ENCODE measurements around the gene LIN54.
A peak's percentile ranks its signal among the peaks of the same experiment; 100 is the strongest.
"Not testable (repeated sequence)": the region's sequence is repeated elsewhere in the genome, so short reads cannot be mapped to it uniquely, and the experiment has no call there.

LIN54 gene

GRCh38 chr4:83010522-83011318 is at the start of gene LIN54:
LIN54 (minus strand) TSS chr4:83010823; CDS start chr4:82984844, 25,979 bp downstream.
- peak in 3 of 4 experiments; percentile 61 to 79 (median 76) for DNase-seq (ENCODE audit: low read depth in 4 of 4, low spot score in 1 of 4)

DNA sequence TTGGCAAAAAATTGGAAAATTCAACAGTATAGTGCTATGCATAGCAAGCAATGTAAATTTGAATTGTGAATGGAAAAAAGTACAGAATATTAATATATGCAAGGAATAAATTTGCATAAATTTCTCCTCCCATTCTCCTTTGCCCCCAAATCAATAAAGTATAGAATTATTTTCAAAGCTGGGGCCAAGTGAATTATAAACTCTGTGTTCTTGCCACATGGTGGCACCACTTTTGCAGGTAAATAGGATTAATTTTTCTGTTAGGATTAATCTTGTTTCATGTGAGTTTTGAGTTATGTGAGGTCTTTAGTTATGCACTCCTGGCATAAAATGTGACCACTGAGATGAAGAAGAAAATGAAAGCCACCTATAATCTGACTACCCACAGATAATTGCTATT is 44.3 kb upstream of the LIN54 start:
- no peak for DNase-seq (ENCODE audit: low read depth in 4 of 4, low spot score in 1 of 4)

- DNase-seq (ENCODE audit: low read depth in 4 of 4, low spot score in 1 of 4) = not testable (repeated sequence)
Measured at GRCh38 chr4:83048781-83049180, 38.2 kb upstream of the LIN54 start.

DNA sequence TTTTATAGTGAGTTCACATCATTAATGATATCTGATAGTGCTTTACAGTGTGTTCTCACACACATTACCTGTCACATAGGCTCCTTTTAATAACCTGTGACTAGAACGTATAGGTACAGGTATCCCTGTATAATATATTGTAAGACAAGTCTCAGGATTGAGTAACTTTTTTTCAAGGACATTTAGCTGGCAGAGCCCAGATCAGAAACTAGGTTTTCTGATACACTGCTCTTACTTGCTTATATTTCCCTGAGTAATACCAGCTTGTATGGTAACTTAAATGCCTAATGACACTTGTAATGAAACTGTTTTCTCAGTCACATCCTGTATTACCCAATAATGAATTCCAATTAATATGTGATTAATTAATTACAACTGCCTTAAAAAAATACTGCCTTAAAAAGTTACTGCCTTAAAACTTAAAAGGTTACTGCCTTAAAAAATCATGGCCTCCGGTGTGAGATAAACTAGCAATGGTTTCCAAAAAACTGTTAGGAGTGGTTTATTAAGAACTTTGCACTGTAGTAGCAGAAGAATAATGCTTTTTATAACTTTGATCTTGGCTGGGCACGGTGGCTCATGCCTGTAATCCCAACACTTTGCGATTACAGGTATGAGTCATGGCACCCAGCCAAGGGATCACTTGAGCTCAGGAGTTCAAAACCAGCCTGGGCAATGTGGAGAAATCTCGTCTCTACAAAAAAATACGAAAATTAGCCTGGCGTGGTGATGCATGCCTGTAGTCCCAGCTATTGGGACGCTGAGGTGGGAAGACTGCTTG is 36.3 kb upstream of the LIN54 start:
- DNase-seq (ENCODE audit: low read depth in 4 of 4, low spot score in 1 of 4) = no peak

- DNase-seq (ENCODE audit: low read depth in 4 of 4, low spot score in 1 of 4) = no peak
Measured at GRCh38 chr4:83043801-83044407, 33.3 kb upstream of the LIN54 start.

DNA sequence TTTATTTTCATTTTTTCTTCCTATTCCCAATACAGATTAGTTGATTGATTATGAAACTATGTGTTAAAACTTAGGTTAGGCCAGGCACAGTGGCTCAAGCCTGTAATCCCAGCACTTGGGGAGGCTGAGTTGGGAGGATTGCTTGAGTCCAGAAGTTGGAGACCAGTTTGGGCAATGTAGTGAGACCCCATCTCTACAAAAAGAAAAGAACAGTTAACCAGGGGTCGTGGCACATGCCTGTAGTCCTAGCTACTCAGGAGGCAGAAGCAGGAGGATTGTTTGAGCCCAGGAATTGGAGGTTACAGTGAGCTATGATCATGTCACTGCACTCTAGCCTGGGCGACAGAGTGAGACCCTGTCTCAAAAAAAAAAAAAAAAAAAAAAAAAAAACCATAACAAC is 32.5 kb upstream of the LIN54 start:
- not testable (repeated sequence) for DNase-seq (ENCODE audit: low read depth in 4 of 4, low spot score in 1 of 4)

DNA sequence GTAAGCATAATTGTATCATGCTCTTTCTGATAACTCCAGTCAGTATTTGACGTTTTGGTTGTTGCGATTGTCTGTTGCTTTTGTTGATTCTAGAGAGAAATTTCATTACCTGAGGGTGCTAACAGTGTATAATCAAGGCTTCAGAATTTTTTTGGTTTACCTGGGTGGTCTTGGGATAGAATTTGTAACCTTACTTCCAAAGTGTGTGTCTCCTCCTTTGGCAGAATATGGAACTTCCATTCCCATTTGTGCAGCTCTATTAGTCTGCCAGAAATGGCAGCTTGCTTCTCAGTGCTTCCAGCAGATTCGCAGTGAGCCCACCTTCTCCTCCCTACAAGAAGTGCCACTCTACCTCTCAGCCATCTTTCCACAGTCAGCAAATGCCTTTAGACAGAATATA is 29.6 kb upstream of the LIN54 start:
- DNase-seq (ENCODE audit: low read depth in 4 of 4, low spot score in 1 of 4) = no peak

GRCh38 chr4:83036991-83037665 is 26.5 kb upstream of the LIN54 start:
- DNase-seq (ENCODE audit: low read depth in 4 of 4, low spot score in 1 of 4) = no peak

DNA sequence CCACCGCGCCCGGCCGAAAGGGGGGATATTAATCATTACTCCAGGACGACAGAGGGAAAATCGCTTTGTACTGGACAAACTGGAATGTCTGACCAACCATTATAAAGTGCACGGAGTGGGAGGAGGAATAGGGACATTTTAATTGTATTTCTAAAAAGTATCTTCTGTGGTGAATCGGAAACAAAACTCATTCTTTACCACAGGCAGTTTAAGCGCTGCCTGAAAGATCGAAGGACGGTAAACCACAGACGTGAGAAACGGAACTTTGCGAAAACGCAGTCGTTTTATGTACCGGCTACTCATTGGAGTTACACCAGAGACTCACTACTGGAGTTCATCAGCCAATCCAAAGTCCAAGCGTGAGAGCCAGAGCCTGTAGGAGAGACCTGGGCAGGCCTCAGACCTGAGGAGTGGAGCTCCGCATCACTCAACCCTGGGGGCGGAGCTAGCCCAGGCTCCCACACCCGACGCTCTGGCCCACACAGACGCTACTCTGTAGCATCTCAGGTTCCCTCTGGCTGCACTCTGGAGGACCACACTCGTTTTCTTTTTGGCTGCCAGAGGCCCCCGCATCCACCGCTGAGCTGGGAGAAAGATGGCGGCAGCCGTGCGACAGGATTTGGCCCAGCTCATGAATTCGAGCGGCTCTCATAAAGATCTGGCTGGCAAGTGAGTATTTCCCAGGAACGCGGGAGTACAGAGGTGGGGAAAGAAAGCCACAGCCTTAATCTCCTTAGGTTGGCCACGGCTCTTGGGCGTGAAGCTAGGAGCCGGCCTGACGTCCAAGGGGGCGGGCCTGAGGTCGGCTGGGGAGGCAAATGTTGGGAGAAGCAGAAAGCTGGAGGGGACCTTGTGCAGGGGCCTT is 24.2 kb upstream of the LIN54 start, which contains the start of gene COPS4:
COPS4 (plus strand) TSS at position 554 of the 865 bp plus-strand sequence; CDS start at position 596, 42 bp downstream.
- peak; percentile 78 to 92 (median 82) for DNase-seq (ENCODE audit: low read depth in 4 of 4, low spot score in 1 of 4)

GRCh38 chr4:83029688-83030087 is 19.1 kb upstream of the LIN54 start:
- no peak for DNase-seq (ENCODE audit: low read depth in 4 of 4, low spot score in 1 of 4)

GRCh38 chr4:83028976-83029375 is 18.4 kb upstream of the LIN54 start:
- DNase-seq (ENCODE audit: low read depth in 4 of 4, low spot score in 1 of 4) = no peak

- no peak for DNase-seq (ENCODE audit: low read depth in 4 of 4, low spot score in 1 of 4)
Measured at GRCh38 chr4:83025563-83025962, 14.9 kb upstream of the LIN54 start.

DNA sequence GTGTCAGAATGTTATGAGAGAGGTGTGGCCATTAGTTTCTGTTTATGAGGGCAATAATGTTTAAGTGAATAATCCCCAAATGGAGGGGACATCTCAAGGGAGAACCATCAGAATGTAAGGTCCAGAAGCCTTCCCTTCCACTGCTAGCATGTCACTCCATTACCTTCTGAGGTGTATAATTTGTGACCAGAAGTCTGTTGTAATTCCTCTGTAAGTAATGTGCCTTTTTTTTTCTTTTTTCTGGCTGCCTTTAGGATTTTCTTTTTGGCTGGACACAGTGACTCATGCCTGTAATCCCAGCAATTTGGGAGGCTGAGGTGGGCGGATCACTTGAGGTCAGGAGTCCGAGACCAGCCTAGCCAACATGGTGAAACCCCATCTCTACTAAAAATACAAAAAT is 13.6 kb upstream of the LIN54 start:
- no peak for DNase-seq (ENCODE audit: low read depth in 4 of 4, low spot score in 1 of 4)

DNA sequence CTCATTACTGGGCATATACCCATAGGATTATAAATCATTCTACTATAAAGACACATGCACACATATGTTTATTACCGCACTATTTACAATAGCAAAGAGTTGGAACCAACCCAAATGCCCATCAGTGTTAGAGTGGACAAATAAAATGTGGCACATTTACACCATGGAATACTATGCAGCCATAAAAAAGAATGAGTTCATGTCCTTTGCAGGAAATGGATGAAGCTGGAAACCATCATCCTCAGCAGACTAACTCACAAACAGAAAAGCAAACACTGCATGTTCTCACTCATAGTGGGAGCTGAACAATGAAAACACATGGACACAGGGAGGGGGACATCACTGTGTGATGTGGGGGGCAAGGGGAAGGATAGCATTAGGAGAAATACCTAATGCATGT is 13.0 kb upstream of the LIN54 start:
- DNase-seq (ENCODE audit: low read depth in 4 of 4, low spot score in 1 of 4) = not testable (repeated sequence)

DNA sequence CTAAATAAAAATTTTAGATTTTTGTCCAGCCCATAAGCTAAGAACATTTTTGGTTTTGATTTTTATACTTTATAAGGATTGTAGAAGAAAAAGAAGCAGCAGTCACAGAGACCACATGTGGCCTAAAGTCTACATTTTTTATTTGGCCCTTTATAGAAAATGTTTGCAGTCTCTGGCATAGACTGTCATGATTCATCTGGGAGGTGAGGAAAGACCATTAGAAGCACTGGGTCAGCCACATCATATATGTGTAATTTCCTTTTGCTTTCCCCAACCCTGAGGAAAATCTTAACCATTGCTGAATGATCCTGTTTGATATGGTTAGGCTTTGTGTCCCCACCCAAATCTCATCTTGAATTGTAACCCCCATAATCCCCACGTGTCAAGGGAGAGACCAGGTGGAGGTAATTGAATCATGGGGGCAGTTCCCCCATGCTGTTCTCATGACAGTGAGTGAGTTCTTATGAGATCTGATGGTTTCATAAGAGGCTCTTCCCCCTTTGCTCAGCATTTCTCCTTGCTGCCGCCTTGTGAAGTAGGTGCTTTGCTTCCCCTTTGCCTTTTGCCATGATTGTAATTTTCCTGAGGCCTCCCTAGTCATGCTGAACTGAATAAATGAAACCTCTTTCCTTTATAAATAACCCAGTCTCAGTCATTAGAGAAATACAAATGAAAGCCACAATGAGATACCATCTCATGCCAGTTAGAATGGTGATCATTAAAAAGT is 12.3 kb upstream of the LIN54 start:
- DNase-seq (ENCODE audit: low read depth in 4 of 4, low spot score in 1 of 4) = no peak

DNA sequence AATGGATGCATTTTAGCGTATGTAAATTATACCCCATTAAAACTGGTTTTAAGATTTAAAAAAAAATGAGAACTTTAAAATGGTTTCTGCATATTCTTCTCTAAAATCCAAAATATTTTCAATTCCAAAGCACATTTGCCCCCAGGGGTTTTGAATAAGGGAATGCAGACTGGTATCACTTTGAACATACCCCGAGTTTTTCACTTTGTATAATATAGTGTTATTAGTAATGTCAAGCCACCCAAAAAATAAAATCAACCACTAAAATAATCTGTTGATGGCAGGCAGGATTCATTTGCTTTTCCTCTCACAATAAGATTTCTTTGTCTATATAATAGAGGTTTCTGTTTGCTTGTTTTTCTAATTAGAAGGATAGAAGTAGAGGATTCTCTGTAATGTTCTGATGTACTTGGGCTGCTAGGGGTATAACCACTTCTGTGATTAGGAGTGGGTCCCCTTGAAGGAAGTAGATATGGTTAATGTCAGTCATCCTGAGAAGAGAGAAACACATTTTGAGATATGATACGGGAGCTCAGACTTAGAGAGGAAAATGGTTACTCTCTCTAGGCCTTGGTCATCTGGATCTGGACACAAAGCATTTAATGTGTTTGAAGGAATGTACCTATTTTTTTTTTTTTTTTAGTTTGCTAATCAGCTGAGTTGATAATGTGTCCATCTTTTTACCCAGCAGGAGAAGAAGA is 9.3 kb upstream of the LIN54 start:
- no peak for DNase-seq (ENCODE audit: low read depth in 4 of 4, low spot score in 1 of 4)

- no peak for DNase-seq (ENCODE audit: low read depth in 4 of 4, low spot score in 1 of 4)
Measured at GRCh38 chr4:83013902-83014301, 3.3 kb upstream of the LIN54 start.

DNA sequence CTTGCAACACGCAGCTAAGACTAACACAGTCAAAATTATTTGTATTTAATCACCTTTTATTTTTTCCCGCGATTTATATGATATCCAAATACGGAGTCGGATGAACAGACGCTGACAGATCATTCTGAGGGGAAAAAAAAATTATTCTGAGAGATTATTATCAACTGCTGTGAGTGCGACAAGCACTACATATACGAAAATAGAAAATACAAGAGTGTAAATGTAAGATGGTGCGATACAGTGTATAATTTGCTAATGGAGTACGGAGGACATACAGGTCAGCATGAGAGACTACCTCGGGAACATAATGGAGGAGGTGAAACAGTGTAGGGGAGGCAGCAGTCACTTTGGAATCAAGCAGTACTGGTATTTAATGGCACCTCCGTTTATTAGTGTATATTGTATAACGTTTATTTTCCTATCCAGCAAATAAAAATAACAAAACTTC is 2.8 kb upstream of the LIN54 start:
- no peak for DNase-seq (ENCODE audit: low read depth in 4 of 4, low spot score in 1 of 4)
